ELR (cell line): ENCODE measurements around the gene FUT7.

Experiments
- DNase-seq: peaks from one replicate; pipeline ENCODE4 v3.0.0-alpha.2; 2015; ENCODE audit warnings: low read depth

The FUT7 gene

GRCh38 chr9:137049544-137050449 is 17.9 kb upstream of the FUT7 start:
- peak; percentile 63 for DNase-seq

- DNase-seq, result no peak
Observed at GRCh38 chr9:137048655-137049543, 17.0 kb upstream of the FUT7 start.

GRCh38 chr9:137046088-137046787 is 14.3 kb upstream of the FUT7 start, which contains the start of gene NPDC1:
TSS of gene NPDC1 (minus strand) at chr9:137046177. CDS start at chr9:137045989, 188 bp downstream.
- peak; percentile 82 for DNase-seq

- DNase-seq, result peak; percentile 72
Observed at GRCh38 chr9:137045294-137046087, 13.6 kb upstream of the FUT7 start.

- DNase-seq, result no peak
Observed at GRCh38 chr9:137044502-137045177, 12.8 kb upstream of the FUT7 start.

- no peak for DNase-seq
Observed at GRCh38 chr9:137044037-137044436, 12.1 kb upstream of the FUT7 start.

- no peak for DNase-seq
Observed at GRCh38 chr9:137042751-137043727, 11.2 kb upstream of the FUT7 start.

GRCh38 chr9:137041124-137041523 is 9.2 kb upstream of the FUT7 start:
- no peak for DNase-seq

- no peak for DNase-seq
Observed at GRCh38 chr9:137040568-137040967, 8.7 kb upstream of the FUT7 start.

- no peak for DNase-seq
Observed at GRCh38 chr9:137039611-137040366, 7.9 kb upstream of the FUT7 start.

GRCh38 chr9:137038916-137039315 is 7.0 kb upstream of the FUT7 start:
- no peak for DNase-seq

GRCh38 chr9:137037483-137037882 is 5.6 kb upstream of the FUT7 start:
- DNase-seq, result no peak

- no peak for DNase-seq
Observed at GRCh38 chr9:137037035-137037434, 5.1 kb upstream of the FUT7 start.

GRCh38 chr9:137035937-137036336 is 4.0 kb upstream of the FUT7 start:
- DNase-seq, result no peak

- no peak for DNase-seq
Observed at GRCh38 chr9:137035507-137035834, 3.6 kb upstream of the FUT7 start.

- DNase-seq, result peak; percentile 84
Observed at GRCh38 chr9:137034709-137035506, 3.0 kb upstream of the FUT7 start.

- DNase-seq, result no peak
Observed at GRCh38 chr9:137034039-137034708, 2.3 kb upstream of the FUT7 start.
